CD14-positive monocyte (primary cell): Measurements from ENCODE around the gene MEX3C. TPM values are rescaled to one million over a fixed set of nuclear protein-coding genes. Genes with fewer than 3 reads are reported as not detected.

Source experiments
- DNase-seq, 3 donors: peaks; one replicate each; pipeline ENCODE4 v3.0.0-alpha.2; 2011 to 2022
- H2AFZ ChIP-seq: 2 replicates; pipeline ENCODE4 v1.6.0; 2012; ENCODE audit warnings: mild to moderate bottlenecking, low read depth, low read length, inconsistent platforms; ENCODE audit not compliant: insufficient read depth, poor library complexity, severe bottlenecking
- H3K27ac ChIP-seq, 2 donors: 1 replicate in 1 of 2; 2 replicates in 1 of 2; pipeline ENCODE4 v1.5.1; 2012 to 2013; ENCODE audit warnings: low read length in 2 of 2, control low read depth in 1 of 2, inconsistent platforms in 1 of 2, low read depth in 1 of 2, mild to moderate bottlenecking in 1 of 2
- H3K27me3 ChIP-seq, 2 donors: one replicate each; pipeline versions ENCODE4 v1.6.0 to v1.6.1; 2011 to 2013; ENCODE audit warnings: low read length in 2 of 2; ENCODE audit not compliant: control insufficient read depth in 2 of 2, insufficient read depth in 2 of 2
- H3K36me3 ChIP-seq, 2 donors: replicated peaks in 1 of 2; 1 replicate in 1 of 2; 2 replicates in 1 of 2; pipeline versions ENCODE4 v1.5.1 to v1.6.1; 2012 to 2013; ENCODE audit warnings: low read length in 2 of 2, control low read depth in 1 of 2, inconsistent platforms in 1 of 2, mild to moderate bottlenecking in 1 of 2; ENCODE audit not compliant: insufficient read depth in 2 of 2, control insufficient read depth in 1 of 2
- H3K4me1 ChIP-seq, 2 donors: 1 replicate in 1 of 2; 2 replicates in 1 of 2; pipeline versions ENCODE4 v1.5.1 to v1.6.1; 2012 to 2013; ENCODE audit warnings: low read length in 2 of 2, control low read depth in 1 of 2, inconsistent platforms in 1 of 2, mild to moderate bottlenecking in 1 of 2, moderate library complexity in 1 of 2; ENCODE audit not compliant: insufficient read depth in 2 of 2, control insufficient read depth in 1 of 2
- H3K4me2 ChIP-seq: replicated peaks from 2 replicates; pipeline ENCODE3; 2012; ENCODE audit warnings: low read length, moderate library complexity, mild to moderate bottlenecking; ENCODE audit not compliant: poor library complexity, severe bottlenecking; ENCODE audit errors: extremely low read depth
- H3K4me3 ChIP-seq, 3 experiments: fragments of 200-600 bp in 1 of 3; sonication (generic) in 1 of 3; replicated peaks in 1 of 3; 1 replicate in 2 of 3; 2 replicates in 1 of 3; pipeline ENCODE4 v1.5.1; 2011 to 2013; ENCODE audit warnings: low read length in 3 of 3, mild to moderate bottlenecking in 3 of 3, control low read depth in 2 of 3, low read depth in 2 of 3, inconsistent platforms in 1 of 3, moderate library complexity in 1 of 3
- H3K79me2 ChIP-seq: 2 replicates; pipeline ENCODE4 v1.6.0; 2012; ENCODE audit warnings: mild to moderate bottlenecking, control low read depth, inconsistent platforms, low read length, moderate library complexity; ENCODE audit not compliant: insufficient read depth
- H3K9ac ChIP-seq: 2 replicates; pipeline ENCODE4 v1.6.0; 2017; ENCODE audit warnings: low read length, mild to moderate bottlenecking; ENCODE audit not compliant: insufficient read depth, poor library complexity, severe bottlenecking
- H3K9me3 ChIP-seq, 2 donors: replicated peaks in 1 of 2; 1 replicate in 1 of 2; 2 replicates in 1 of 2; pipeline versions ENCODE4 v1.5.1 to v1.6.1; 2012 to 2013; ENCODE audit warnings: low read length in 2 of 2, control low read depth in 1 of 2; ENCODE audit not compliant: control insufficient read depth in 1 of 2, insufficient read depth in 1 of 2
- H4K20me1 ChIP-seq: 2 replicates; pipeline ENCODE4 v1.6.0; 2012; ENCODE audit warnings: mild to moderate bottlenecking, low read length, control low read depth, moderate library complexity; ENCODE audit not compliant: insufficient read depth
- H3K27ac Mint-ChIP-seq, 7 donors: one replicate each; pipeline ENCODE4 v1.8.0; 2020; ENCODE audit warnings: mild to moderate bottlenecking in 7 of 7, mixed read lengths in 7 of 7, moderate library complexity in 6 of 7, inconsistent platforms in 2 of 7
- H3K27me3 Mint-ChIP-seq, 3 donors: one replicate each; pipeline ENCODE4 v1.8.0; 2021 to 2022; ENCODE audit warnings: low read depth in 3 of 3, mild to moderate bottlenecking in 3 of 3, mixed read lengths in 3 of 3, moderate library complexity in 3 of 3, inconsistent platforms in 1 of 3
- H3K36me3 Mint-ChIP-seq, 2 donors: one replicate each; pipeline ENCODE4 v1.8.0; 2020; ENCODE audit warnings: mixed read lengths in 2 of 2, inconsistent platforms in 1 of 2, mild to moderate bottlenecking in 1 of 2
- H3K4me1 Mint-ChIP-seq: one replicate; pipeline ENCODE4 v1.8.0; 2020; ENCODE audit warnings: mild to moderate bottlenecking, mixed read lengths
- H3K4me3 Mint-ChIP-seq, 2 donors: one replicate each; pipeline ENCODE4 v1.8.0; 2020; ENCODE audit warnings: mild to moderate bottlenecking in 2 of 2, mixed read lengths in 2 of 2, moderate library complexity in 1 of 2
- H3K9me3 Mint-ChIP-seq, 7 donors: one replicate each; pipeline ENCODE4 v1.8.0; 2020 to 2022; ENCODE audit warnings: mixed read lengths in 7 of 7, mild to moderate bottlenecking in 6 of 7, moderate library complexity in 6 of 7, inconsistent platforms in 2 of 7
- CTCF ChIP-seq: fragments of 200-600 bp; IDR thresholded peaks from one replicate; pipeline ENCODE4 v1.8.0; 2022; ENCODE audit warnings: antibody characterized with exemption, mild to moderate bottlenecking
- WGBS: methylation state at CpG from one replicate; pipeline ENCODE4 v1.1.5; 2013; ENCODE audit warnings: missing lambda C conversion rate; ENCODE audit not compliant: insufficient coverage; 5-methylcytosine and 5-hydroxymethylcytosine counted together
- intact Hi-C, 2 donors: fragments of 100-400 bp; cut with micrococcal nuclease; formaldehyde crosslinking; loops; one replicate each; pipeline versions ENCODE4 v1.15.0 to v1.15.1; 2023
- polyA plus RNA-seq, 3 donors: library from polyadenylated mRNA; depleted of rRNA in 1 of 3; unstranded in 2 of 3; stranded (reverse) in 1 of 3; fragments of 300-500 nt in 2 of 3; fragments of >200 nt in 1 of 3; fragmentation: Illumina TruSeq in 2 of 3; gene quantifications; 1 replicate in 2 of 3; 2 replicates in 1 of 3; pipeline ENCODE4 v1.2.3, GENCODE V29; 2012 to 2021

MEX3C gene
- polyA plus RNA-seq, 3 donors: 2.3 to 41.3 (median 5.2) TPM

- H3K9me3 Mint-ChIP-seq: peaks cover 0 to 16% (median 5%) of the 10 kb centered on the region in 7 donors
- no peak overlapping the region for H2AFZ ChIP-seq
- H3K9me3 ChIP-seq: peaks cover 0 to 7% of the 10 kb centered on the region in 2 donors
- H3K27ac ChIP-seq: no peak overlapping the region
- H3K36me3 ChIP-seq: no peaks in the 10 kb centered on the region
- no peak overlapping the region for H3K27ac Mint-ChIP-seq
- intact Hi-C loops: no loop called here
- no peak overlapping the region for H3K4me2 ChIP-seq
- H3K4me3 ChIP-seq: no peak overlapping the region
- no CpG with 5 or more reads among the region's 1 CpG for WGBS
- H4K20me1 ChIP-seq: no peaks in the 10 kb centered on the region
- H3K4me1 ChIP-seq: no peaks in the 10 kb centered on the region
- no peaks in the 10 kb centered on the region for H3K79me2 ChIP-seq
- no peak for DNase-seq
- no peak for TF ChIP-seq CTCF
- no peaks in the 10 kb centered on the region for H3K36me3 Mint-ChIP-seq
- H3K4me3 Mint-ChIP-seq: no peak overlapping the region
- H3K9ac ChIP-seq: no peak overlapping the region
- no peaks in the 10 kb centered on the region for H3K4me1 Mint-ChIP-seq
- H3K27me3 ChIP-seq: no peaks in the 10 kb centered on the region
- peaks cover 2 to 3% (median 3%) of the 10 kb centered on the region in 3 donors for H3K27me3 Mint-ChIP-seq
These were observed 30.2 kb upstream of the MEX3C start for GRCh38 chr18:51227660-51228059.

GRCh38 chr18:51226587-51227350 lies 29.3 kb upstream of the MEX3C start:
- no peak for DNase-seq
- H3K9me3 ChIP-seq: peaks cover 0 to 7% of the 10 kb centered on the region in 2 donors
- H3K9ac ChIP-seq: no peak overlapping the region
- no peaks in the 10 kb centered on the region for H4K20me1 ChIP-seq
- no peaks in the 10 kb centered on the region for H3K36me3 ChIP-seq
- H3K4me1 Mint-ChIP-seq: no peaks in the 10 kb centered on the region
- H3K27ac Mint-ChIP-seq: no peak overlapping the region
- no peaks in the 10 kb centered on the region for H3K36me3 Mint-ChIP-seq
- TF ChIP-seq CTCF: no peak
- H3K4me2 ChIP-seq: no peak overlapping the region
- no peaks in the 10 kb centered on the region for H3K79me2 ChIP-seq
- H3K4me3 Mint-ChIP-seq: no peak overlapping the region
- no peak overlapping the region for H3K27ac ChIP-seq
- no peak overlapping the region for H3K4me3 ChIP-seq
- H3K4me1 ChIP-seq: no peaks in the 10 kb centered on the region
- intact Hi-C loops: no loop called here
- H3K27me3 Mint-ChIP-seq: peaks cover 0 to 3% (median 3%) of the 10 kb centered on the region in 3 donors
- no peak overlapping the region for H2AFZ ChIP-seq
- no peaks in the 10 kb centered on the region for H3K27me3 ChIP-seq
- peaks cover 0 to 16% (median 5%) of the 10 kb centered on the region in 7 donors for H3K9me3 Mint-ChIP-seq
- 100% methylated on average over 2 of the region's 4 CpGs for WGBS
